Stimulated activated CD4-positive, alpha-beta T cell treated with anti-CD3 and anti-CD28 coated beads, Interleukin-4, amount 100 ng/mL, for 4 hours (primary cell): ENCODE measurements around the gene MICALL2.
"Not testable (repeated sequence)": the region's sequence is repeated elsewhere in the genome, so short reads cannot be mapped to it uniquely, and the experiment has no call there.

ENCODE experiments used
- DNase-seq, 2 experiments: peaks; one replicate each; pipeline ENCODE4 v3.0.0-alpha.2; 2020

MICALL2 gene

GRCh38 chr7:1447112-1447511 lies 12.2 kb downstream of the MICALL2 start:
- no peak for DNase-seq

- no peak for DNase-seq
Measured at GRCh38 chr7:1446620-1447032, 12.6 kb downstream of the MICALL2 start.

- DNase-seq: not testable (repeated sequence)
Measured at GRCh38 chr7:1446026-1446425, 13.2 kb downstream of the MICALL2 start.

GRCh38 chr7:1445341-1445740 lies 13.9 kb downstream of the MICALL2 start:
- no peak for DNase-seq

- DNase-seq: no peak
Measured at GRCh38 chr7:1444925-1445322, 14.3 kb downstream of the MICALL2 start.

- DNase-seq: no peak
Measured at GRCh38 chr7:1444214-1444924, 14.9 kb downstream of the MICALL2 start.

GRCh38 chr7:1443587-1444200 lies 15.6 kb downstream of the MICALL2 start:
- DNase-seq: not testable (repeated sequence)

GRCh38 chr7:1442355-1443124 lies 16.7 kb downstream of the MICALL2 start:
- DNase-seq: no peak

- DNase-seq: no peak
Measured at GRCh38 chr7:1441615-1442354, 17.5 kb downstream of the MICALL2 start.

- no peak for DNase-seq
Measured at GRCh38 chr7:1440620-1441019, 18.6 kb downstream of the MICALL2 start.

- no peak for DNase-seq
Measured at GRCh38 chr7:1439373-1440363, 19.6 kb downstream of the MICALL2 start.

- DNase-seq: no peak
Measured at GRCh38 chr7:1438821-1439220, 20.4 kb downstream of the MICALL2 start.

GRCh38 chr7:1438208-1438607 lies 21.1 kb downstream of the MICALL2 start:
- DNase-seq: no peak

- no peak for DNase-seq
Measured at GRCh38 chr7:1437155-1437880, 22.0 kb downstream of the MICALL2 start.

- no peak for DNase-seq
Measured at GRCh38 chr7:1436608-1437007, 22.7 kb downstream of the MICALL2 start.

GRCh38 chr7:1434891-1435670 lies 24.2 kb downstream of the MICALL2 start:
- DNase-seq: no peak

GRCh38 chr7:1434165-1434718 lies 25.0 kb downstream of the MICALL2 start:
- no peak for DNase-seq

- DNase-seq: no peak
Measured at GRCh38 chr7:1433128-1433920, 25.9 kb downstream of the MICALL2 start.

- DNase-seq: peak; percentile 66 to 84
Measured at GRCh38 chr7:1432411-1433082, 26.7 kb downstream of the MICALL2 start.
